Breast epithelium (tissue), 3 donors: ENCODE data around the gene PRDM16.

Experiments used
- CTCF ChIP-seq, 3 donors: fragments of 450-650 bp; IDR thresholded peaks; one replicate each; pipeline ENCODE4 v1.5.1; 2016 to 2017; ENCODE audit warnings: antibody characterized with exemption in 3 of 3, mild to moderate bottlenecking in 3 of 3, moderate library complexity in 3 of 3
- POLR2AphosphoS5 ChIP-seq, 3 donors: sonication (generic); formaldehyde crosslinking; IDR thresholded peaks; one replicate each; pipeline ENCODE4 v1.6.1; 2017; ENCODE audit warnings: antibody characterized with exemption in 3 of 3

GRCh38 chr1:3439346-3440299, 370.6 kb downstream of the PRDM16 start:
- TF ChIP-seq CTCF (IDR thresholded peaks at IDR 0.05) (no peak), POLR2AphosphoS5 (IDR thresholded peaks at IDR 0.05) (no peak)
